NT2/D1 (cell line): Measurements from ENCODE around the gene ZNF385B.
"Not testable (repeated sequence)": the region's sequence is repeated elsewhere in the genome, so short reads cannot be mapped to it uniquely, and the experiment has no call there.

ENCODE experiments used
- DNase-seq: peaks from one replicate; pipeline ENCODE4 v3.0.0-alpha.2; 2011; ENCODE audit warnings: low read depth, low spot score
- H3K27me3 ChIP-seq: 2 replicates; pipeline ENCODE4 v1.6.0; 2011; ENCODE audit warnings: mild to moderate bottlenecking; ENCODE audit not compliant: insufficient read length, insufficient read depth
- H3K36me3 ChIP-seq: 2 replicates; pipeline ENCODE4 v1.6.1; 2011; ENCODE audit warnings: mild to moderate bottlenecking, low read length, mixed read lengths; ENCODE audit not compliant: insufficient read depth, insufficient read length
- H3K4me1 ChIP-seq: 2 replicates; pipeline ENCODE4 v1.5.1; 2011; ENCODE audit not compliant: insufficient read depth, insufficient read length
- H3K4me3 ChIP-seq: 2 replicates; pipeline ENCODE4 v1.5.1; 2011; ENCODE audit warnings: low read depth; ENCODE audit not compliant: insufficient read length
- H3K9ac ChIP-seq: 2 replicates; pipeline ENCODE4 v1.6.0; 2011; ENCODE audit warnings: low read depth; ENCODE audit not compliant: insufficient read length
- H3K9me3 ChIP-seq: 2 replicates; pipeline ENCODE4 v1.5.1; 2011; ENCODE audit warnings: mild to moderate bottlenecking, low read length; ENCODE audit not compliant: insufficient read depth
- SUZ12 ChIP-seq: IDR thresholded peaks from 2 replicates; pipeline ENCODE4 v1.6.1; 2011; ENCODE audit not compliant: insufficient read length, insufficient read depth; ENCODE audit errors: extremely low read depth
- YY1 ChIP-seq: IDR thresholded peaks from 2 replicates; pipeline ENCODE4 v1.6.1; 2011; ENCODE audit not compliant: insufficient read length, insufficient read depth
- ZNF274 ChIP-seq: IDR thresholded peaks from 2 replicates; pipeline ENCODE4 v1.6.1; 2011; ENCODE audit warnings: mild to moderate bottlenecking, low read depth, low read length

ZNF385B gene

DNA sequence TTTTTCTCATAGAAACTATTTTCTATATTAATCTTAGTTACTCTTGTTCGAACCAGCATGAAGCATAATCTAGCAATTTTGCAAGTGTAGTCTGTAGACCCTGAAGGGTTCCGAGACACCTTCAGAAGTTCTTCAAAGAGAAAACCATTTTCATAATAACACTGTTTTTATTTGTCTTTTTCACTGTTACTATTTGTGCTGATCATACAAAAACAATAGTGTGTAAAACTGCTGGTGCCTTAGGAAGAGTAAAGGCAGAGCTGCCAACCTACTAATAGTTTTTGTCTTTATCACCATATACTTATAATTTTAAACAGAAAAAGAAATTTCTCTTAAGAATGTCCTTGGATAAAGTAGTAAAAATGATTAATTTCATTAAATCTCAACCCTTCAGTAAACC, 218.9 kb downstream of the ZNF385B start:
- Histone ChIP-seq H3K4me1 (no peaks in the 10 kb centered on the region), H3K36me3 (no peaks in the 10 kb centered on the region), H3K9me3 (no peaks in the 10 kb centered on the region), H3K9ac (no peak overlapping the region), H3K4me3 (no peak overlapping the region), H3K27me3 (no peaks in the 10 kb centered on the region)
- DNase-seq = no peak
- TF ChIP-seq ZNF274 = no peak
- no peak for TF ChIP-seq SUZ12
- TF ChIP-seq YY1 = no peak

- Histone ChIP-seq H3K9me3 (no peaks in the 10 kb centered on the region), H3K27me3 (no peaks in the 10 kb centered on the region), H3K9ac (no peak overlapping the region), H3K4me3 (no peak overlapping the region), H3K36me3 (no peaks in the 10 kb centered on the region), H3K4me1 (no peaks in the 10 kb centered on the region)
- DNase-seq = no peak
- TF ChIP-seq YY1 (no peak), ZNF274 (no peak), SUZ12 (no peak)
Observed at GRCh38 chr2:179636995-179637394, 224.4 kb downstream of the ZNF385B start.

GRCh38 chr2:179636100-179636980, 225.1 kb downstream of the ZNF385B start:
- no peak overlapping the region for H3K9ac ChIP-seq
- DNase-seq = no peak
- H3K36me3 ChIP-seq = no peaks in the 10 kb centered on the region
- H3K4me1 ChIP-seq = no peaks in the 10 kb centered on the region
- TF ChIP-seq SUZ12 (no peak), YY1 (no peak), ZNF274 (no peak)
- no peak overlapping the region for H3K4me3 ChIP-seq
- H3K27me3 ChIP-seq = no peaks in the 10 kb centered on the region
- no peaks in the 10 kb centered on the region for H3K9me3 ChIP-seq

DNA sequence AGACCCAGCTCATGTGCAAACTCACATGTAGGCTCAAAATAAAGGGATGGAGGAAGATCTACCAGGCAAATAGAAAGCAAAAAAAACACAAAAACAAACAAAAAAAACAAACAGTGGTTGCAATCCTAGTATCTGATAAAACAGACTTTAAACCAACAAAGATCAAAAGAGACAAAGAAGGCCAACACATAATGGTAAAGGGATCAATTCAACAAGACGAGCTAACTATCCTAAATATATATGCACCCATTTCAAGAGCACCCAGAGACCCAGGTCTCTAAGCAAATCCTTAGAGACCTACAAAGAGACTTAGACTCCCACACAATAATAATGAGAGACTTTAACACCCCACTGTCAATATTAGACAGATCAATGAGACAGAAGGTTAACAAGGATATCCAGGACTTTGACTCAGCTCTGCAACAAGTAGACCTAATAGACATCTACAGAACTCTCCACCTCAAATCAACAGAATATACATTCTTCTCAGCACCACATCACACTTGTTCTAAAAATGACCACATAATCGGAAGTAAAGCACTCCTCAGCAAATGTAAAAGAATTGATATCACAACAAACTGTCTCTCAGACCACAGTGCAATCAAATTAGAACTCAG, 229.5 kb downstream of the ZNF385B start:
- not testable (repeated sequence) for DNase-seq, H3K9me3 ChIP-seq, H3K27me3 ChIP-seq, H3K9ac ChIP-seq, H3K4me1 ChIP-seq, H3K36me3 ChIP-seq, H3K4me3 ChIP-seq

GRCh38 chr2:179629776-179630175, 231.6 kb downstream of the ZNF385B start:
- not testable (repeated sequence) for H3K36me3 ChIP-seq, H3K4me1 ChIP-seq, DNase-seq, H3K4me3 ChIP-seq, H3K9ac ChIP-seq, H3K27me3 ChIP-seq, H3K9me3 ChIP-seq

- H3K9ac ChIP-seq = no peak overlapping the region
- H3K4me3 ChIP-seq = no peak overlapping the region
- H3K27me3 ChIP-seq = no peaks in the 10 kb centered on the region
- DNase-seq = no peak
- no peaks in the 10 kb centered on the region for H3K4me1 ChIP-seq
- H3K36me3 ChIP-seq = no peaks in the 10 kb centered on the region
- no peak for TF ChIP-seq ZNF274
- no peak for TF ChIP-seq YY1
- TF ChIP-seq SUZ12 = no peak
- H3K9me3 ChIP-seq = no peaks in the 10 kb centered on the region
Observed at GRCh38 chr2:179626261-179626660, 235.2 kb downstream of the ZNF385B start.

DNA sequence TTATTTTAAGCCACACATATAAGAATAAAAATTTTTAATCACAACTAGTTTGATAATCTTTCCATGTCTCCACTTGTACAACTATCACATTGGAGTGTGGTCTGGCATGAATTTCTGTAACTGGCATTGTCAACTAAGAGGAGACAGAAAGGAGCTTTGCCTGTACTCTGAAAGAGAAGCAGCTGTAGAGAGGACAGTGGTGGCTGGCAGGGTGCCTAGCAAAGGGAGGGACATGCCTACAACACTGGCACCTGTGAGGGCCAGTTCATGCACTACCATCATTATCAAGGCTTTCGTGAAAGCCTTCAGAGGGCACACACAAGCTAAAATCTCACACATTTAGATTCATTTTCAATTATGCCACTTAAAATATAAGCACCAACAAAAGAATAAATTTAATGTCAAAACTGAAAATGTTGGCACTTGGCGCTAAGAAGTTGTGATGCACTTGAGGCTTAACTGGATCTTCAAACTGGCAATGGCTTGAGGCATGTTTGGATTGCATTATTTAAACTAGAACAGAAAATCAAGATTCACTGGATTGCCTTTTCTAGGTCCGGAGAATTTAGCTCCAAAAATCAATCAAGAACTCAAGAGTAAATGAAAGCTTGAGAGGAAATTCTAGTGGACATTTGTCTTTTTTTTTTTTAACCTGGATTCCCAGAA, 238.6 kb downstream of the ZNF385B start:
- Histone ChIP-seq H3K9me3 (peaks cover 14% of the 10 kb centered on the region), H3K9ac (no peak overlapping the region), H3K27me3 (no peaks in the 10 kb centered on the region), H3K4me1 (no peaks in the 10 kb centered on the region), H3K36me3 (no peaks in the 10 kb centered on the region), H3K4me3 (no peak overlapping the region)
- TF ChIP-seq SUZ12 = no peak
- TF ChIP-seq YY1 = no peak
- no peak for TF ChIP-seq ZNF274
- DNase-seq = no peak
